Panc1 (cell line): Measurements from ENCODE around the gene CYB5RL. TPM values are rescaled to one million over a fixed set of nuclear protein-coding genes. Genes with fewer than 3 reads are reported as not detected.

ENCODE experiments used
- ATAC-seq: fragments of 200-7000 bp; cut with Tn5 transposase; 2 replicates; pipeline ENCODE4 v1.9.1; 2020; ENCODE audit warnings: mild to moderate bottlenecking, moderate library complexity
- BruUV-seq: library from RNA; stranded (reverse); fragments of 400-500 nt; replicated peaks from 2 replicates; lab custom pipeline; 2021; lab: Mats Ljungman, UMichigan
- CTCF ChIA-PET: fragments of 300-600 bp; sonication (Branson Sonifier 250); formaldehyde crosslinking; loops from one replicate; lab custom pipeline; 2022; ENCODE audit warnings: antibody characterized with exemption; lab: Charles Lee
- POLR2A ChIA-PET: fragments of 300-600 bp; sonication (Branson Sonifier 250); formaldehyde crosslinking; loops from one replicate; lab custom pipeline; 2022; ENCODE audit warnings: antibody characterized with exemption; lab: Charles Lee
- DNase-seq: peaks from one replicate; pipeline ENCODE4 v3.0.0-alpha.2; 2010; ENCODE audit warnings: low read depth, low spot score
- H3K27ac ChIP-seq: 2 replicates; pipeline ENCODE4 v1.5.1; 2011; ENCODE audit warnings: mild to moderate bottlenecking, low read length, inconsistent platforms
- H3K27me3 ChIP-seq: fragments of 200-500 bp; sonication (Bioruptor generic); 2 replicates; pipeline ENCODE4 v1.6.0; 2014; ENCODE audit warnings: low read length, inconsistent platforms; ENCODE audit not compliant: control insufficient read depth, insufficient read depth
- H3K36me3 ChIP-seq: fragments of 200-500 bp; sonication (Bioruptor generic); 2 replicates; pipeline ENCODE4 v1.5.1; 2014; ENCODE audit warnings: inconsistent platforms, mild to moderate bottlenecking, low read length, moderate library complexity; ENCODE audit not compliant: control insufficient read depth, insufficient read depth
- H3K4me1 ChIP-seq: 2 replicates; pipeline ENCODE4 v1.5.1; 2011; ENCODE audit warnings: inconsistent platforms, mild to moderate bottlenecking, low read length, moderate library complexity; ENCODE audit not compliant: control insufficient read depth, insufficient read depth
- H3K4me3 ChIP-seq, 2 experiments: 2 replicates each; pipeline ENCODE4 v1.5.1; 2011 to 2012; ENCODE audit warnings: low read depth in 2 of 2, low read length in 2 of 2, mild to moderate bottlenecking in 2 of 2, inconsistent platforms in 1 of 2, moderate library complexity in 1 of 2
- H3K9me3 ChIP-seq: fragments of 200-500 bp; sonication (Bioruptor generic); 2 replicates; pipeline ENCODE4 v1.5.1; 2014; ENCODE audit warnings: low read depth, mild to moderate bottlenecking, inconsistent platforms, low read length, moderate library complexity; ENCODE audit not compliant: control insufficient read depth, insufficient read depth
- CTCF ChIP-seq: fragments of 450-650 bp; IDR thresholded peaks from 2 replicates; pipeline ENCODE4 v1.5.1; 2017; ENCODE audit warnings: mild to moderate bottlenecking
- POLR2AphosphoS5 ChIP-seq: IDR thresholded peaks from 2 replicates; pipeline ENCODE4 v1.6.1; 2012; ENCODE audit warnings: mild to moderate bottlenecking, low read depth, low read length, moderate library complexity
- REST ChIP-seq, 2 experiments: IDR thresholded peaks; 2 replicates each; pipeline ENCODE4 v1.6.1; 2011 to 2012; ENCODE audit warnings: low read depth in 2 of 2, control low read depth in 1 of 2, low read length in 1 of 2, mild to moderate bottlenecking in 1 of 2, moderate library complexity in 1 of 2; ENCODE audit not compliant: insufficient read depth in 1 of 2
- SIN3A ChIP-seq: IDR thresholded peaks from 2 replicates; pipeline ENCODE4 v1.6.1; 2012; ENCODE audit warnings: low read depth, mild to moderate bottlenecking, low read length, moderate library complexity, borderline replicate concordance; ENCODE audit not compliant: insufficient read depth
- TCF7L2 ChIP-seq: IDR thresholded peaks from 2 replicates; pipeline ENCODE4 v1.6.1; 2011; ENCODE audit warnings: mild to moderate bottlenecking, low read depth, low read length, inconsistent platforms
- in situ Hi-C: cut with HindIII; loops from 2 replicates; pipeline ENCODE4 v1.10.0; 2016; ENCODE audit warnings: low sequenced_read_pairs, low pct_unique_long_range_greater_than_20kb
- intact Hi-C: fragments of 100-400 bp; cut with micrococcal nuclease; formaldehyde crosslinking; loops from one replicate; pipeline ENCODE4 v1.10.0; 2022; ENCODE audit not compliant: unreplicated experiment
- total RNA-seq: library from RNA; stranded (reverse); gene quantifications from one replicate; pipeline ENCODE4 v1.2.1, GENCODE V29; 2021; ENCODE audit not compliant: unreplicated experiment

The CYB5RL gene
- total RNA-seq, 1 experiment from 2014 or later: 19.4 TPM

- DNase-seq (no peak), ATAC-seq (no peak)
- H3K9me3 ChIP-seq: no peaks in the 10 kb centered on the region
- H3K36me3 ChIP-seq: no peaks in the 10 kb centered on the region
- ChIA-PET CTCF (interaction anchor here (1.5 kb wide), 1 partner anchor 308 kb away, joined by 9 read pairs; no protein-coding TSS in a partner anchor), POLR2A (no interaction called here)
- no peak for TF ChIP-seq POLR2AphosphoS5
- TF ChIP-seq REST (IDR thresholded peaks at IDR 0.05; ENCODE audit: insufficient read depth in 1 of 2, low read depth in 2 of 2, low read length in 1 of 2): no peak
- no peak for TF ChIP-seq CTCF
- TF ChIP-seq SIN3A: no peak
- no peak for TF ChIP-seq TCF7L2
- intact Hi-C loops (no loop called here), in situ Hi-C loops (no loop called here)
- no peaks in the 10 kb centered on the region for H3K27me3 ChIP-seq
- BruUV-seq: no TSS peak
- H3K4me1 ChIP-seq: no peaks in the 10 kb centered on the region
- H3K27ac ChIP-seq: no peak overlapping the region
- H3K4me3 ChIP-seq: no peak overlapping the region
These were observed 19.0 kb downstream of the CYB5RL start for GRCh38 chr1:54180701-54181360.

- Histone ChIP-seq H3K36me3 (no peaks in the 10 kb centered on the region), H3K27me3 (no peaks in the 10 kb centered on the region), H3K4me1 (no peaks in the 10 kb centered on the region), H3K4me3 (no peak overlapping the region), H3K9me3 (no peaks in the 10 kb centered on the region), H3K27ac (no peak overlapping the region)
- TF ChIP-seq POLR2AphosphoS5: no peak
- no peak for TF ChIP-seq TCF7L2
- POLR2A ChIA-PET: no interaction called here
- CTCF ChIA-PET: no interaction called here
- DNase-seq: no peak
- in situ Hi-C loops (no loop called here), intact Hi-C loops (no loop called here)
- BruUV-seq: no TSS peak
- no peak for ATAC-seq
These were observed 21.3 kb downstream of the CYB5RL start for GRCh38 chr1:54178296-54179070.

DNA sequence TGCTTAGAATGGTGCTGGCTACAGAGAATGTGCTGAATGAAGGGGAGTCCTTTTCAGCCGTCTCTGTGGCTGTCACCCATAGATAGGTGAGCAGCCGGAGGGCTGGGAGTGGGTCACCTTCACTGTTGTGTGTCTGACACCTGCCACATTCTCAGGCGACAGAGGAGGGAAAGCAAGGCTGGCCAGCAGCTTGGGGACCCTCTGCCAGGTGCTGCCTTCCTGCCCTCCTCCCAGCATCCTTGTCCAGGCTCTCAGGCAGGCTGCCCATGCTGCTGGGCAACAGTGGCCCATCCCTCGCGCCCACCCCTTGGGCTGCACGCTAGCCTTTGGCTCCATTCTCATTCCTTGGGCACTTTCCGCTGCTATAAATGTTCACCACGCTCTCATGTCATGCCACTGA lies 22.1 kb downstream of the CYB5RL start:
- no peak overlapping the region for H3K4me3 ChIP-seq
- no peak overlapping the region for H3K27ac ChIP-seq
- H3K36me3 ChIP-seq: no peaks in the 10 kb centered on the region
- TF ChIP-seq TCF7L2 (no peak), REST (IDR thresholded peaks at IDR 0.05; ENCODE audit: insufficient read depth in 1 of 2, low read depth in 2 of 2, low read length in 1 of 2) (no peak)
- in situ Hi-C loops: no loop called here
- no peaks in the 10 kb centered on the region for H3K27me3 ChIP-seq
- DNase-seq (no peak), ATAC-seq (no peak)
- H3K9me3 ChIP-seq: no peaks in the 10 kb centered on the region
- intact Hi-C loops: no loop called here
- POLR2A ChIA-PET: no interaction called here
- CTCF ChIA-PET: no interaction called here
- BruUV-seq: no TSS peak
- no peaks in the 10 kb centered on the region for H3K4me1 ChIP-seq
